NCI-H2107 treated with DMSO at 0.1 percent for 48 hours (cell line): ENCODE measurements around the gene ARHGAP10.

ENCODE experiments used
- DNase-seq: peaks from one replicate; lab custom pipeline; 2025; ENCODE audit not compliant: unreplicated experiment; lab: John Stamatoyannopoulos, UW

ARHGAP10 gene

DNA sequence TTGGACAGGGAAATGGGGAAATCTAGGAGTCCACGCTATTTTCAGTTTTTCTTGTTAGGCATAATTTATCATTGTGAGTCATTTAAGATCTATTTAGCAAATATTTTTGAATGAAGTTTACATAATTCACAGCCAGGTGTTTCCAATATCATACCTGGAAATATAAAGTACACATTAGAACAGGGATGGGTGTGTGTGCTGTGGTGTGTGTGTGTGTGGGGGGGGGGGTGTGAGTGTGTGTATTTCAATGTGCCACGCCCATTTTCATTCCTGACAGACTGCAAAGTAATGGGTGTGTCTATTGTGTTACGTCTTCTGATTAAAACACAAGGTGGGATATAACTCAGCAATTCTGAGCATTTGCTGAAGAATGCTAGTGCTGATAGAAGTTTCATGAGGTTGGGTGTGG lies 33.2 kb downstream of the ARHGAP10 start:
- no peak for DNase-seq

DNA sequence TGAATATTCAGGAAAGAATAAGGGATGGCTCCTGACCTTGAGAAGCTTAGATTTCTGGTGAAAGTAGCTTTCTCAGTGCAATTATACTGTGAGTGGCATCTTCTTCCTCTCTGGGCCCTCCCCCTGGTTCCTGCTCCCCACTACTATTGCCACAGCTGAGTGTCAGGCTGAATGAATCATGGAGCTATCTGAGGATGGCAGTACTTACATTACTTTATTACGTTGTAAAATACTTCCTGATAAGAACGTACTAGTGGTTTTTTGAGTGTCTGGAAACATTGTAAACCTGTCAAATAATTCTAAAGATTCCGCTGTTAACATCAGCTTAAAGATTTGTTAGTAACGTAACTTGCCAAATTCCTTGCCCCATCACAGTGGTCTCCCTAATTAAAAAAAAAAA lies 36.2 kb downstream of the ARHGAP10 start:
- no peak for DNase-seq

- no peak for DNase-seq
Measured at GRCh38 chr4:147769386-147769785, 37.5 kb downstream of the ARHGAP10 start.

DNA sequence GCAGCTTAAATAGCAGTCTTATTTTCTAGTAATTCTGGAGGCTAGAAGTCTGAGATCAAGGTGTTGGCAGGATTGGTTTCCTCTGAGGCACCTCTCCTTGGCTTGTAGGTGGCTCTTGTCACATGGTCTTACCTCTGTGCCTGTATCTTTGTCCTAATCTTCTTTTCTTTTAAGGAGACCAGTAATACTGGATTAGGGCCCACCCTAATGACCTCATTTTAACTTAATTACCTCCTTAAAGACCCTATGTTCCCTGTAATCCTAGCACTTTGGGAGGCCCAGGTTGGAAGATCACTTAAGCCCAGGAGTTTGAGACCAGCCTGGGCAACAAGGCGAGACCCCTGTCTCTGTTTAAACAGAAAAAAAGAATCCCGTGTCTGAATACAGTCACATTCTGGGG lies 38.9 kb downstream of the ARHGAP10 start:
- no peak for DNase-seq

- no peak for DNase-seq
Measured at GRCh38 chr4:147772056-147772455, 40.2 kb downstream of the ARHGAP10 start.

- DNase-seq: no peak
Measured at GRCh38 chr4:147772459-147772969, 40.6 kb downstream of the ARHGAP10 start.

DNA sequence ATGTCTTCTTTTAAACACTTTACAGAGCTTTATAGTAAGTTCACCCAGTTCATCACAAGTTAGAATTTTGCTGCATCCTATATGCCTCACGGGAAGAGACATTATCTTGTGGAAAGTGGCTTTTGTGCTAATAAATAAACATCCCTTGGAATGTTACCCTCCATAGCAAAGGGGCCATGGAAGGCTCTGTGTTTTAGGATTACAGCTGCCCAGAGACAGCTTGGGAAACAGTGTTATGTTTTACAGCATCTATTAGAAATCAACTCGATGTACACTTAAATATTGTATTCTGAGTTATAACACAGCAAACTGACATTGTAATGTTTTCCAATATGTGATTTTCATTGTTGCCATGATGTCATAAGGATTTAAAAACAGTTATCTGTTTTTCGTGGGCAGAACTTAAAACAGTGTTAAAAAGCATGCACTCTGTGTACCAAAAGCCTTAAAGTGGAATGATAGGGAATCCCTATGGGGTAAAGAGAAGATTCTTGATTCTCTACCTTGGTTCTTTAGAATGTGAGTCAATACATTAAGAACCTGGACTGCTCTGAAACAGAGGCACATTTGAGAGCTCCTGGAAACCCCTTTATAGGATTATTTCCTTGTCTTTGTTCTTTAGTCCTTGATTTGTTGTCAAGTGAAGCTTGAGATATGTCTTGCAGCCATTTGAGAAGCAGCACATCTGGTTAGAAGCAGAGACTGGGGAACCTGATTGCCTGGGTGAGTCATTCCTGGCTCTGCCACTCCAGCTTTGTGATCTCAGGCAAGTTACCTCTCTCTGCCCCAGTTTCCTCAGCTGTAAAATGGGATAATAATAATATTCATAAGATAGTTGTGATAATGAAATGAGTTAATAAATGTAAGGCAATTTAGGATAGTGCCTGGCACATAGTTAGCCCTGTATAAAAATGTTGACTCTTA lies 41.6 kb downstream of the ARHGAP10 start:
- DNase-seq: no peak

DNA sequence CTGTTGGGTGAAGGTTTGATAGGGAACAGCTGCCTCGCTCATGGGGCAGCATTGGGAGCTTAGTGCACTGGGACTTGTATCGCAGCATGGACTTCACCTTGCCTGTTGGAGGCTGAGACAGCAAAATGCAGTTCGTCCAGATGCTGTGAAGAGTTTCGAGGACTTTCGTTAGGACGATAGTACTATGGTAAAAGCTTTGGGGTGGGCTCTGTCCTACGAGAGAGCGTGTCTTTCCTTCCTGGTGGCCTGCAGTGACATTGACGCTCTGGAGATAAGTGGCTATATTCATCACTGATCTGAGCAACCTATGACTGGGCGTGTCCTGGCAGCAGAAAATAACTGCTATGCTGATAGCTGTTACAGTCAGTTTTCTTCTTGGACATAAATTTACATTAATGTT lies 44.8 kb downstream of the ARHGAP10 start:
- no peak for DNase-seq

GRCh38 chr4:147777456-147778091 lies 45.7 kb downstream of the ARHGAP10 start:
- no peak for DNase-seq

DNA sequence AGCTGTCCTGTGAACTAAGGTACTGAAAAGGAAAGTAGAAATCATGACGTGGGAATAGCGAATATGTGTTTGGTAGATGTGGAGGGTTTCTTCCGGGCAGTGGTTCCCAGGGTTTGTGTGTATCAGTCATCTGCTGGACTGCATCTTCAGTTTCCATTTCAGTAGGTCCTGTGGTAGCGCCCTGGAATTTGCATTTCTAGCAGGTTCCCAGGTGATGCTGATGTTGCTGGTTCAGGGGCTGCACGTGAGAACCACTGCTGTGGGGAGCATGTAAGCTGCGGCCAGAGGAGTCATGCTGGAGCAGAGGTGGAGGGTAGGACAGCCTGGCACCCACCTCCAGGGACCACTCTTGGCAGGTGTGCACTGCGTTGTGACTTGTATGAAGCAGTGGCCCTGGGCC lies 47.1 kb downstream of the ARHGAP10 start:
- DNase-seq: no peak

GRCh38 chr4:147779451-147779850 lies 47.6 kb downstream of the ARHGAP10 start:
- DNase-seq: no peak

- no peak for DNase-seq
Measured at GRCh38 chr4:147780137-147780777, 48.4 kb downstream of the ARHGAP10 start.

DNA sequence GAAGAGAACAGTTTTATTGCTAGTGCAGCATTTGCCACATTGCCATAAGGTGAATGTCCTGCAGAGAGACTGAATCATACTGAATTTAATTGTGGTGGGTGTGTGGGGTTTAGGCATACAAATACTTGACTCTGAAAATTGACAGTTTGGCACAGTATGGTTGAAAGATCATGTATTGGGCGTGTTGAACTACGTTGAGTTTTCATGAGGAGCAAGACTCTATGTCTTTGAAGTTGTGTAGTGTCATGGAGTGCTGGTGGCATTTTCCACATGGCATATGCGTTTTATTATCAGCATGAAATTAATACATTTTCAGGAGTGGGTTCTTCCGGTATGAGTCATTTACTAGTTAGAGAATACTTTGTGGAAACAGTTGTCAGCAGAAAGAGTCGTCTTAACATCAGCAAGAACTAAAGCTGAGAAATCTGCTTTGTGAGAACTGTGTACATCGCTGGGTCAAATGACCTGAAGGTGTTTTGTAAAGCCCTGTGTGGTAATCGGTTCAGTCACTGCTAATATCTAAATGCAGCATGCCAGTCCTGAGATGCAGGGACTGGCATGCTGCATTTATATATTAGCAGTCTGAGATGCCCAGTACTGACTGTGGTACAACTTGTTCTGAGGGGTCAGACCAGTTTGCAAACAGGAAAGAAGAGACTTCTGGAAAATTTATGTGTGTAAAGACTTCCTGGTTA lies 50.3 kb downstream of the ARHGAP10 start:
- DNase-seq: no peak

DNA sequence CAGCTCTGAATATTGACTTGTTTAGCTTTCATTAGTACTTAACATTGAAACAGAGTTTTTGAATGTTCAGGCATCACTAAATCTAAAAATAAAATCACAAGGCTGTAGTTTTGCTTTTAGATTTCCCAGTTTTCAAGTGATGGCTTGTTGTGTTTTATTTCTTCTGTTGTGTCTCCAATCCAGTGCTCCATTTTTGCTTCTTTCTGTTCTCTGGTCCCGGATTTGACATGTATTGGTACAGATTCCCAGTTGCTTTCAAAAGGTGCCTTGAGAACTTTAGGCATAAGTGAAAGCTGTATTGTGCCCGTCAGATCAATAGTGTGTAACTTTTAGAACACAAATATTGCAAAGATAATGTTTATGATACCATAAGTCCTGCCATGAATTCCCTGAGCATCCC lies 53.2 kb downstream of the ARHGAP10 start:
- DNase-seq: no peak

DNA sequence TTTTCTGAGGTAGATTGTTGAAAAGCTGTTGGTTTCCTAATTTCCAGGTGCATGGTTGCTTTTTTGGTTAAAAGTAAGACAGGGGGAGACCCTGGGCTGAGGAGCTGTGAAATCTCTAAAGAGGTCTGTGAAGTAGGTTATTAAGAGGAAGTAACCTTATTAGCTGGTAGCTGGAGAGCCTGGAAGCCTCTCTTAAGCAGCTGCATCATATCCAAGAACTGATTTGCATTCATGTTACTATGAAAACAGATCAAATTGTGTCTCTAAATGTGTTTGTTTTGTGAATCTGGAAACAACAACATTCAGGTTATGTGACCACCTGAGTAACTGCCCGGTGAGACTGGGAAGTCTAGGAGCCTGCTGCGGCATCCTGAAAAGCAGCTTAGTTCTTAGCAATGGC lies 54.1 kb downstream of the ARHGAP10 start:
- no peak for DNase-seq

GRCh38 chr4:147786531-147786930 lies 54.6 kb downstream of the ARHGAP10 start:
- DNase-seq: no peak

- no peak for DNase-seq
Measured at GRCh38 chr4:147787204-147787603, 55.3 kb downstream of the ARHGAP10 start.

GRCh38 chr4:147788791-147789190 lies 56.9 kb downstream of the ARHGAP10 start:
- DNase-seq: no peak

DNA sequence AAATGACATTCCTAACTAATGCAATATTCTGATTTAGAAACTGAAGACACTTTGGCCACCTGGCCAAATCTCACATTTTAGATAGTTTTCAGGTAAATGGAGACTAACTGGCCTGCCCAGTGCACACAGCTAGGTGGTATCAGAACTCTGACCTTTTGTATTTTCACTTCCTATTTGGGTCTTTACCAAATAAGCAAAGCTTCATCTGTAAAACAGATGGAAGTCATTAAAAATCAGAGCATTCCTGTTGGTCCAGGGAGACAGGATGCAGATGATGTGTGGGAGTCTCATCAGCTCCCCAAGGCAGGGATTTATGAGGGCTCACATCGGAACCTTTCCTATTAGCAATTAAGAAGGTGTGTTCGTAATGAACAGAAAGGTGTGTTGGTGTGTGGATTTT lies 57.7 kb downstream of the ARHGAP10 start:
- no peak for DNase-seq

GRCh38 chr4:147790412-147790811 lies 58.5 kb downstream of the ARHGAP10 start:
- no peak for DNase-seq

- DNase-seq: no peak
Measured at GRCh38 chr4:147791341-147791740, 59.5 kb downstream of the ARHGAP10 start.
